K562 (cell line): ENCODE results near the gene DNMT1. TPM values are rescaled to one million over a fixed set of nuclear protein-coding genes. Genes with fewer than 3 reads are reported as not detected.

ENCODE experiments used
- ADNP ChIP-seq: fragments of 200-800 bp; sonication (Bioruptor generic); IDR thresholded peaks from 2 replicates; pipeline ENCODE4 v1.6.1; 2016; ENCODE audit warnings: missing genetic modification characterization, missing compliant biosample characterization
- CREB1 ChIP-seq, 2 experiments: sonication (generic) in 1 of 2; formaldehyde crosslinking in 1 of 2; IDR thresholded peaks; 2 replicates each; pipeline versions ENCODE4 v1.6.1 to v1.8.0; 2012 to 2022; ENCODE audit warnings: inconsistent platforms in 1 of 2, mild to moderate bottlenecking in 1 of 2, missing genetic modification reagents in 1 of 2, moderate library complexity in 1 of 2
- CTCFL ChIP-seq: IDR thresholded peaks from 2 replicates; pipeline ENCODE4 v1.6.1; 2011; ENCODE audit warnings: borderline replicate concordance, low read depth, mild to moderate bottlenecking, moderate library complexity, low read length; ENCODE audit not compliant: insufficient read depth, poor library complexity, severe bottlenecking
- GABPA ChIP-seq: fragments of 200-800 bp; sonication (Bioruptor generic); conservative IDR thresholded peaks from 2 replicates; pipeline ENCODE4 v1.6.1; 2016; ENCODE audit warnings: low read depth, missing genetic modification characterization, missing compliant biosample characterization
- HEY1 ChIP-seq: fragments of 250-450 bp; sonication (Bioruptor Pico); IDR thresholded peaks from 2 replicates; pipeline ENCODE4 v1.5.0; 2020; ENCODE audit warnings: mild to moderate bottlenecking, moderate library complexity, borderline replicate concordance
- MAFK ChIP-seq: IDR thresholded peaks from 2 replicates; pipeline ENCODE4 v1.6.1; 2011; ENCODE audit warnings: low read length, improper control_type of control experiment
- MAX ChIP-seq: sonication (generic); formaldehyde crosslinking; IDR thresholded peaks from 2 replicates; pipeline ENCODE4 v1.9.0; 2022; ENCODE audit warnings: mild to moderate bottlenecking, missing genetic modification reagents
- SRSF7 ChIP-seq: fragments of 200-400 bp; formaldehyde crosslinking; optimal IDR thresholded peaks from 2 replicates; pipeline ENCODE3; 2017; ENCODE audit warnings: mild to moderate bottlenecking, low read depth, low read length
- TFAP4 ChIP-seq: sonication (generic); formaldehyde crosslinking; IDR thresholded peaks from 2 replicates; pipeline ENCODE4 v1.8.0; 2022; ENCODE audit warnings: missing genetic modification reagents, mild to moderate bottlenecking, moderate library complexity, borderline replicate concordance
- TFE3 ChIP-seq: fragments of 450-650 bp; formaldehyde crosslinking; IDR thresholded peaks from 2 replicates; pipeline ENCODE4 v1.4.0; 2020; ENCODE audit warnings: mild to moderate bottlenecking, mixed read lengths
- ZFPM2 ChIP-seq: fragments of 250-450 bp; sonication (Bioruptor Pico); IDR thresholded peaks from 2 replicates; pipeline ENCODE4 v1.5.1; 2022; ENCODE audit warnings: mild to moderate bottlenecking
- ZMIZ1 ChIP-seq, 2 experiments: fragments of 150-350 bp in 1 of 2; IDR thresholded peaks; 2 replicates each; pipeline ENCODE4 v1.6.1; 2012 to 2016; ENCODE audit warnings: low read depth in 2 of 2, low read length in 2 of 2, mild to moderate bottlenecking in 1 of 2, moderate library complexity in 1 of 2
- ZNF274 ChIP-seq: IDR thresholded peaks from 2 replicates; pipeline ENCODE4 v1.6.1; 2011; ENCODE audit warnings: low read depth, mild to moderate bottlenecking, low read length, moderate library complexity, borderline replicate concordance
- ZNF398 ChIP-seq: fragments of 250-450 bp; sonication (Bioruptor Pico); IDR thresholded peaks from 2 replicates; pipeline ENCODE4 v1.8.0; 2021; ENCODE audit warnings: moderate library complexity, mild to moderate bottlenecking, inconsistent platforms
- ZNF764 ChIP-seq: fragments of 250-450 bp; sonication (Bioruptor Pico); IDR thresholded peaks from 2 replicates; pipeline ENCODE4 v1.4.0; 2020; ENCODE audit warnings: low read depth, mild to moderate bottlenecking, moderate library complexity
- polyA plus RNA-seq, 8 experiments: library from polyadenylated mRNA; depleted of rRNA in 4 of 8; stranded (reverse) in 5 of 8; unstranded in 3 of 8; fragments of >200 nt; fragmentation: Nextera tagmentation in 2 of 8; fragmentation: Illumina TruSeq in 1 of 8; extraction: Ambion mirVana in 2 of 8; extraction: Trizol in 1 of 8; gene quantifications; 2 replicates each; pipeline versions ENCODE4 v1.2.1 to v1.2.3, GENCODE V29; 2011 to 2014; ENCODE audit warnings: inconsistent platforms in 1 of 8, missing spikeins in 1 of 8
- total RNA-seq, 7 experiments: library from RNA; depleted of rRNA in 6 of 7; stranded (reverse); fragments of >200 nt in 6 of 7; fragmentation: Illumina TruSeq in 2 of 7; extraction: Trizol in 2 of 7; gene quantifications; 2 replicates each; pipeline versions ENCODE4 v1.2.1 to v1.2.3, GENCODE V29; 2011 to 2021; ENCODE audit warnings: low replicate concordance in 1 of 7

Gene DNMT1
- total and polyA plus RNA-seq, 9 of the 15 experiments (the other 6 are each of a cell fraction or from before 2014, with no cell fraction given), result 80.1 to 271 (median 121) TPM

GRCh38 chr19:10230861-10231611 lies 36.3 kb upstream of the DNMT1 start, which contains the start of gene S1PR2 (continued):
- TF ChIP-seq MAFK (no peak), CTCFL (no peak), TFE3 (no peak), ZNF274 (no peak), GABPA (peak; percentile 65), ZMIZ1 (IDR thresholded peaks at IDR 0.05; ENCODE audit: low read depth in 2 of 2, low read length in 2 of 2) (no peak), MAX (CRISPR knock-in tag) (peak; percentile 32), ZNF764 (no peak), TFAP4 (CRISPR knock-in tag) (peak; percentile 31; the same call in 1 of the 2 replicates), HEY1 (CRISPR knock-in tag) (no peak), ZFPM2 (CRISPR knock-in tag) (no peak), CREB1 (IDR thresholded peaks at IDR 0.05) (peak; percentile 88), CREB1 (CRISPR knock-in tag; IDR thresholded peaks at IDR 0.05) (peak; percentile 85), ADNP (tag) (no peak), SRSF7 (no peak), ZNF398 (no peak)
